GM18867 (cell line): Measurements from ENCODE around the gene GPC6.

Source experiments
- ATAC-seq: cut with Tn5 transposase; IDR thresholded peaks from one replicate; pipeline ENCODE4 v1.9.1; 2021; ENCODE audit warnings: mild to moderate bottlenecking, moderate library complexity; ENCODE audit not compliant: unreplicated experiment

Gene GPC6

DNA sequence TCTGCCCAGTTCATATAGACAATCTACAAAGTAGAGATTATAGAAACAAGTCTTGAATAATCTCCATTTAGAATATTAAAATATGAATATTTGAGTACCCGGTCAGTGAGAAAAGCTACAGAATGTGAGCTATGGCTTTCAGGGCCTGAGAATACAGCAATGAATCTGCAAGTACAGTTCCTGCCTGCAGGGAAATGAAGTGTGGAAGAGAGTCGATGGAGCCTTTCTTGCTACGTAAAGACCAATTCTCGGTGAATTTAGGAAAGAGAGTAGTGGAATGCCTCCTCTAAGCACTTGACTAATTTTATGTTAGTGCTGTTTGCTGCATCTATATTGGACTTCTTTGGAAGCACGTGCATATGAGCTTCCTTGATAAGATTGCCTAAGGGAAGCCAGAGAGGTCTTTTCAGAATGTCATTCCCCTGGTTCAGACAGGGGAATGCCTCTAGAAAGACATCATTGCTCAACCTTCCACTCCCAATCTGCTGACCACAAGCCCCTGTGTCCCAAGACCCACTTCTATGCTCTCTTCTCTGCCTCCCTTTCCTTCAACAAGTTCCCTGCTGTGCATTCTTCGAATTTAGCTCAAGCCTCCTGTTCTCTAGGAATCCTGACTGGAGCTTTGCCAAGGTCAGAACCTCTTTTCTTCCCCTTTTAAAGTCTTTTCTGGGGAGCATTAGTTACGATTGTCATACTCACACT, 41.9 kb downstream of the GPC6 start:
- ATAC-seq, result no peak

DNA sequence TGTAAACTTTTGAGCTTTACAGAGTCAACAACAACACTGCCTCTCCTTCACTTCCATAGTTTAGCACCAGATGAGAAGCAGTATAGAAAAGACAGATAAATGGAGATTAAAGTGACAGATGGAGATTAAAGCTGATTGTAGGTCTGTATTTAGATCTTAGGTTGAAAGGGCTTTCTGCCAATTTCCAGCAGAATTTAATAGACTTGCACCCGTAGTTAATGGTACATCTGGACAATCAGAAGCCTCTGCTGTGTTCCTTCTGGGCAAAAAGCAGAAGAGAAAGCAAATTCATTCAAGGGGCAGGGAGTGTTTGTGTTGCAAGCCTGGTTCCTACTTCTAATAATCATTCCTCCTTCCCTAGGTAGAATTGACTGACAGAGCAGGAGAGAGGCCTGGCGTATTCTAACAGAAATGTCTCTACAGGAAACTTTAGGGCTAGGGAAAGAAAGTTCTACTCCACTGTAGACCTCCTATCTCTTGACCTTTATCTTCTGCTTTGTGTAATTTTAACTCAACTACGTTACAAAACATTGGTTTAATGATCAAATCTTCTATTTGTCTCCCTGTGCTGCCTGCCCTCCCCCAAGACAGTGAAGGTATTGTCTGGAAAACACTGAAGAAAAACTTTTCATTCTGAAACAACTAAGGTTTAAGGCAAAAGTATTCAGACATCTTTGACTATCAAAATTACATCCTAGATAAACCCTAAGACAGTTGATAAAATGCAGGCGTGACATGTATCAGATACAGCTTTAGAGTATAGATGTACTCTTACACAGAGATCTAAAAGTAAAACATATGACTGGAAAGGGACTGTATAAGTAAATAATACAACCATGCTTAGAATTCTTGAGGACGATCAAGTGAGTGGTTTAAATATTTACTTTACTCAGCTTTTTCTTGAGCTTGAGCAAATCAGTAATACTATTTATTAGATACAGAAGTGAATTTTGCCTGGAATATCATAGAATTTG, 44.4 kb downstream of the GPC6 start:
- no peak for ATAC-seq

DNA sequence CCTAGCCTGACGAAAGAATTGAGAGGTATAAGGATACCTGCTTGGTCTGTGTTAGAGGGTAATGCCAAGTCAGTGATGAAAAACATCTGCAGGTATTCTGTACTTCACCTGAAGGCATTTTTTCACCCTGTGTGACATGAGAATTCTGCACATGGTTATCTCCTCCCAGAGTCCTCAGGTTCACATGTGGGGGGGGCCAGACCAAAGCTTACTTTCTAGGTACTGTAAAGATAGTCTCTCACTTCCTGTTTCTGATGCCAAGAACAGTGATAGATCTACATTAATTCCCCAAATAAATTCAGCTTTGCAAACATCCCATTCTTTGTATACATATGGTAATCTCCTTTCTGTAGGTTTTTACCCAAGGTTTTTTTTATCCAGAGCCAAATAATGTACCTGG, 53.4 kb downstream of the GPC6 start:
- no peak for ATAC-seq

DNA sequence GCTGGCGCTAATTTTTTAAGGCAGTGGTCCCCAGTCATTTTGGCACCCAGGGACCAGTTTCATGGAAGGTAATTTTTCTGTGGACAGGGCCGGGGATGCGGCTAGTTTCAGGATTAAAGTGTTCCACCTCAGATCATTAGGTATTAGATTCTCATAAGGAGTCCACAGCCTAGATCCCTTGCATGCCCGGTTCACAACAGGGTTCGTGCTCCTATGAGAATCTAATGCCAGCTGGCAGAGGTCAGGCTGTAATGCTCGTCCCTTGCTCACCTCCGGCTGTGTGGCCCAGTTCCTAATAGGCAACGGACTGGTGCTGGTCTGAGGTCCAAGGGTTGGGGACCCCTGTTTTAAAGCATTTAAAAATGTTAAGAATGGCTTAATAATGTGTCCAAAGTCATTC, 54.1 kb downstream of the GPC6 start:
- ATAC-seq, result no peak

DNA sequence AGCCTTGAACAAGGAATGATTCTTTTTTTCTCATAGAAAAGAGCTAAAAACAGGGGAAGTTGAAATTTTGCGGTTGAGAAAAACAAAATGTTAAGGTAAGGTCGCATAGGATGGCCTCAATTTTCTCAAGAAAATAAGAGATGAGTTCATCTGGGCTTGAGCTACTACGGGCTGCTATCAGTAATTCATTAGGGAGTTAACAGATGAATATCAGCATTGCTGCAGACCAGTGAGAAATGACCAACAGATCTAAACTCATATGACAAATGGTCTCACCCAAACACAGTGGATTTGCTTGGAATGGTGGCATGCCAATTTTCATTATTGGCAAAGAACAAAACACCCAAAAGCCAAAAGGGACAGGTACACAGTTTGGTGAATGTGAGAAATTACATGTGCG, 56.6 kb downstream of the GPC6 start:
- no peak for ATAC-seq

DNA sequence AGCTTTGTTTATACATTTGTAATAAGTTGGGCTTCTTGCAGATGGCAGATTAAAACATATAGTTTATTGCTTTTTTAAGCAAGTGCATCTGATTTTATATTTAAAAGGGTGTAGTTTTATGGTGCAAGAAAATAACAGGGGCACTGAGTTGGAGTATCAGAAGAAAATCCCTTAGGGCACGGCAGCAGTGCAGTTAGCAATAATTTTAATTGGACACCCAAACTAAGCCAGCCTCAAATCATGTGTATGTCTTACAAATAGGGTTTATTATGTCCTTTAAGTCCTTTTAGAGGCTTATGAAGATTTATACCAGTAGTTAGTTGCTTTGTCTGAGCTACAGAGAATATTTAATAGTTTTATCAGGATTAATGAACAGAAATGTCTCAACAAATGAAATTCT, 57.5 kb downstream of the GPC6 start:
- ATAC-seq, result no peak

DNA sequence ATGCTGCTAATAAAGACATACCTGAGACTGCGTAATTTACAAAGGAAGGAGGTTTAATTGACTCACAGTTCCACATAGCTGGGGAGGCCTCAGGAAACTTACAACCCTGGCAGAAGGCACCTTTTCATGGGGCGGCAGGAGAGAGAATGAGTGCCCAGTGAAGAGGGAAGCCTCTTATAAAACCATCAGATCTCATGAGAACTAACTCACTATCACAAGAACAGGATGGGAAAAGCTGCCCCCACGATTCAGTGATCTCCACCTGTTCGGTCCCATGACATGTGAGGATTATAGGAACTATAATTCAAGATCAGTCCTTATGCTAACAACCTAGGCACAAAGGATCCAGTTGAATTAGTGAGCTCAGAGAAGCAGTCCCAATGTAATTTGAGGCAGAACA, 59.4 kb downstream of the GPC6 start:
- no peak for ATAC-seq

DNA sequence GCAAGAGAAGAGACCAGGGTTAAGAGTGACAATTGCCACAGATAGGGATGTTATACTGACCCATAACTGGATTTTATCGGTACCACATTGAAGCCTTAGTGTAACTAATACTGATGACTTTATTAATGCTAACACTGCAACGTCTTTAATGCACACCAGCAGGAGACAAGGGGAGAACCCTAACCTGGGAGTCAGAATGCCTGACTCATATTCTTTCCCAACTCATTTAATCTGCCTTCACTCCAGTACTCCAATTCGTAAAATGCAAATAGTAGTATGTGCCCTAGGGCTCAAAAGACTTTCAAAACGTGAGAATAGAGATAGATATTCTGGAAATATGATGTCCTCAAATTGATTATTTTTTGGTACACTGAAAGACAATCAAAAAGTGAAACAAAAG, 62.4 kb downstream of the GPC6 start:
- no peak for ATAC-seq

DNA sequence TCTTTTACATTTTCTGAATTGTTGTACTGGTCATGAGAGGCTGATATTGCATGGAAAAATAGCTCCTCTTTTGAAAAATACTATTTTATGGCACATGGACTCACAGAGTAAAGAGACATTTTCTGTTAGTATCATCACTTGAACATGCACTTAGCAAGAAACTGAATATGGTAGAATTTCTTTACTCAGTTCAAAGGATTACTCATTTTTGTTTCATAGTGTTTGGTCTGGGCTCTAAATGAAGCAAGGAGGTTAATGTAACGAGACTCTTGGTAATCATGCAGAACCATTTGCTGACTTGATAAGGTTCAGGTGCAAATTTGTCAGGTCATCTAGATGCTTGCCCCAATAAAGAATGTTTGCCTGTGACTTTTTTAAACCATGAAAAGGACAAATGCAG, 63.2 kb downstream of the GPC6 start:
- ATAC-seq, result no peak

DNA sequence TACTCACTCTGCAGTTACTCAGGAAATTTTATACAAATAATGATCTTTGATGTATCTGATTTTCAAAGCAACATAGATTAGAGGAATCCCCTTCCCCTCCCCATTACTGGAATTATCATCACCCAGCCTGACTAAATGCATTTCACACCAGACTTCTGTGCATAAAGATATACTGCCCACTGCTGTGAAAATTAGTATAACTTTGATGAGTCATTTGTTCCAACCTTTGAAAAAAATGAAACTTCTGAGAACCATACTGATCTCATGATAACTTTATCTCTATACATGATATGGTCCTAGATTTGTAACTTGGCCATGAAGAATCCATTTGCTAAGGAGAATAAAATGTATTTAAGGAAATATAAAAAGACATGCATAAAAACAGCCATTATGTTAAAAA, 63.9 kb downstream of the GPC6 start:
- ATAC-seq, result no peak

DNA sequence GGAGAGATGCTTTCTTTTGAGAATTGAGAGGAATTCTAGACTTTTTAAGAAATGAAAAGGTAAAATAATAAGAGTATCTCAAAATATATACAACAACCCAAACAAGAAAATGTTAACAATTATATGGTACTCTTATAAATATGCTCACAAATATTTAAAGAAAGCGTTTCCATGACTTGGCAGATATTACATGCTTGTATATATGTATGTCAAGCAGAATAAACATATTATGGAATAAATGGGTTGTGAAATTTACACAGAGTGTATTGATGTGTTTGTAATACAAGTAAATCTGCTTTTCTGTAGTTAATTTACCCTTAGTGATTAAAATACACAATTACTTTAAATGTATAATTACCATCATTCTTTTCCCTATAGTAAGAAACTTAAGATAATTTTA, 65.8 kb downstream of the GPC6 start:
- no peak for ATAC-seq

DNA sequence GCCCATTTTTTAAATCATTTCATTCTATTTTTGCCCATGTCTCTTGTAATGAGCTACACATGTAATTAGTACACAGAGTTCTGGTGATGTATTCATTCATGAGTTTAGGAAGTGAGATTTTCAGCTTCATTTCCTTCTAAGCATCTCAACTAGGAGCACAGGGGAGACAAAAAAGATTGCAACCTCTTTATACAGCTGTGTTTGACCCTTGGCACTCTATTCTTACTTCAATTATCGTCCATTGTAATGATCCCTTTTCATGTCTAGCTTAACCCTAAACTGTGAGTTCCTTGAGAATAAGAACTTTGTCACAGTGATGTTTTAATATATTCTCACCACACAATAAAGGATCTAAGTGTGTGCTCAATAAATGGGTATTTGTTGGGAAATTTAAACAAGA, 67.1 kb downstream of the GPC6 start:
- no peak for ATAC-seq

DNA sequence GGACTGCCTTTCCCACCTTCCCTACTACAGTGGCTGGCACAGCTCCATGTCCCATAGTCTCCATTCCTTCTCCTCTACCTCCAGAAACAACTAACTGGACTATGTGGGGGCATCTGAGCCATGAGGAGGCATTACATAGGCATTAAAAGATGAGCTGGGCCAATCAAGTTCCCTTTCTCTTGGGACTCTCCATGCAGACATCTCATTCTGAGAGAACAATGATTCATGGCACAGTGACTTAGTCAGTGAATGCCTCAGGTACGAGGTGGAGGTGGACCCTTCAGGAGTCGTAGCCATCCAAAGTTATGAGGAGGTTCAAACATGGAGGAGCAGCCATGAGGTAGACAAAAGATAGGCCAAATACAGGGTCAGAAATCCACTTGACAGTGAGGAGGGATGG, 70.0 kb downstream of the GPC6 start:
- no peak for ATAC-seq

DNA sequence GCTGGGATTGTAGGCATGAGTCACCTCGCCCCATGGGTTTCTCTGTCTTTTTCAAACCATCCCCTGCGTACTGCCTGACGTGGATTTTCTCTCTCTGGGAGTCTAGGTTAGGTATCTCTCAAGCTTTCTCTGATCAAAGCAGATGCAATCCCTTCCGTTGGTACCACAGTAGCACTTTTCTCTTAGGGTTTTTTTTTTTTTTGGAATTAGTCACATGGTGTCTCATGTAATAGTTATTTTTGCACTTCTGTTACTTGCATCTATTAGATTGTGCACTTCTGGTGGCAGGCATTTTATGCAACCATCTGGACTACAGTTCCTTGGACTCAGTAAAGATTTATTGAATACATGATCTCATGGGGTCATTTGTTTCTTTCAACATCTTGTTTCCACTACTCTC, 72.1 kb downstream of the GPC6 start:
- ATAC-seq, result no peak

DNA sequence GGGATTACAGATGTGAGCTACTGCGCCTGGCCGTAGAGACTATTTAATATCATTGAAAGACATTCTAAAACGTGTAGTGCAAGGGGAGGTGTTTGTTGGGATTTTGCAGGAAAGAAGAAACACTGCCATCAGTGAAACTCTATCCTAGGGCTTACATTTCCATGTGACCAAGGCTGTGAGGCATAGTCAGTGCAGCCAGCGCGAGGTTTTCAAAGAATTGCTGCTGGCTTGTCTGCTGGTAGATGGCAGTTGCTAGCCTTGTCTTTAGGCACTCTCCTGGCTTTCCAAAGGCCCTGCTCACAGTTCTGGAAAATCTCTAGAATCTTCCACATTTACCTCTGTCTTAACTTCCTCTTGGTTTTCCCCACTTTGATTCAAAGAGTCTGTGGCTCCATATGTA, 77.5 kb downstream of the GPC6 start:
- no peak for ATAC-seq

DNA sequence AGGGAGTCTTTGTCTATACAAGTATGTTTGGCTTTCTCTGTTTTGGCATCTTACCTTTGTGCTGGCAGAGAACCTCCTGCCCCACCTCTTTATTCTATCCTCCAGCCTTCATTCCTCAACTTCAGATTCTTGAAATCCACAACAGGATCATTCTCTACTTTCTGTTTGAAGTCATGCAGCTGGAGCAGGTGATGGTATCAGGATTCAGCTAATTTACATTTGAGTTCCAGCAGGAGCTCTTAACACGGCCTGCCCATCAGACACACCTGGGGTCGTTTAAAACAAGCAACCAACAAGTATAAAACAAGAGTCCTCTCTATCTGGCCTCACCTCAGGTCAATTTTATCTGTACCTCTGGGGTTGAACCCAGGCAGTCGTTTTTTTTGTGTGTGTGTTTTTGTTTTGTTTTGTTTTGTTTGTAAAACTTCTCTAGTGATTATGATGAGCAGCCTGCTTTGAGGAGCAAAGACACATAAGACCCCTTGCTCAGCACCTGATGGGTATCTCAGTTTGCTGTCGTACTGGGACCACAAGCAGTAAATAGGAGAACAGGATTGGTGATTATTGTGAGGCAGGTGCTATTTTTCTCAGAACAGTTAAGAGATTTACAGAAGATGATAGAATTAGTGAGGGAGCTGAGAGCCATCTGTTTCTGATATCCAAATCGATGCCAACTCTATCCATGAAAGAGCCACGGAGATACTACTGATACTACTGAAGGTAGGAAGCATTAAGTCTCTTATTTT, 78.4 kb downstream of the GPC6 start:
- ATAC-seq, result no peak

DNA sequence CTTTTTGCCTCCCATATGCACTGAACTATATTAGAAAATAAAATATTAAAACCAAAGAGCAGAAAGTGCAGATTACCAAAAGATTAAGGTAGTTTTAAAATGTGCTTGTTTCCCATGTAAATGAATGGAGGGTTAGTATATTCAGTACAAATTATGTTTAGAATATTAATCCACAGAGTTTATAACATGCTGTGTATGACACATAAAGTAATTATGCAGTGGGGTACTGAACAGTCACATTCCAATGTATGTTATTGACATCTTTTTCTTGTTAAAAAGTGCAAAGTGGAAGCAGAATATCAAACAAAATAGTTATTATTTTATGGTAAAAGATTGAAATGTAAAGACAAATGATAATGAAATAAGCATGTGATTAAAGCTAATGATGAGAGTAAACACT, 79.3 kb downstream of the GPC6 start:
- no peak for ATAC-seq

DNA sequence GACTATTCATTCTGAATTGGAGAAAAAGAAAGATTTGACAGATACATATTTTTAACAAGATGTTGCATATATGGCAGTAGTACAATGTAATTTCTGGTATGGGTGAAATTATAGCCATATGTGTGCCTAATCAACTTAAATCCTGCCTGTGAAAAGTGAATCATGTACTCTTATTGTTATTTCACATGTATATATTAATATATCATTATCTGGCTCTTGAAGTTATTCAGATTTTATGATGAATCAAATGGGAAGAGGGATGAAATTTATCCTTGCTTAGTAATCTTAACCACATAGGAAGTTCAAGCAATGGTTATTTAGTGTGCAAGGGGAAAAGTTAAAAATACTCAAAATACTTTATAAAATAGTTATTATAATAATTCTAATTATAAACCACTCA, 80.5 kb downstream of the GPC6 start:
- ATAC-seq, result no peak

DNA sequence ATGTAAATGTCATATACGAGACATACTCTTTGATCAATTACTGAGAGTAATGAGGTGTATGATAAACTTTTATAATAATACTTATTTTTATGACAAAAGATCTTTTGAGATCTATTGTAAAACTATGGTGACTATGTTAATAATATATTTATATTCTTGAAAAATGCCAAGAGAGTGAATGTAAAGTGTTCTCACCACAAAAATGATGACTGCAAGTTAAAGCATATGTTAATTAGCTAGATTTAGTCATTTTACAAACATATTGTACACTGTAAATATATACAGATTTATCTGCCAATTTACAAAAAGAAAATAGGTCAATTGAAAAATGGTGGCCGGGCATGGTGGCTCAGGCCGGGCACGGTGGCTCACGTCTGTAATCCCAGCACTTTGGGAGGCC, 81.0 kb downstream of the GPC6 start:
- ATAC-seq, result no peak

DNA sequence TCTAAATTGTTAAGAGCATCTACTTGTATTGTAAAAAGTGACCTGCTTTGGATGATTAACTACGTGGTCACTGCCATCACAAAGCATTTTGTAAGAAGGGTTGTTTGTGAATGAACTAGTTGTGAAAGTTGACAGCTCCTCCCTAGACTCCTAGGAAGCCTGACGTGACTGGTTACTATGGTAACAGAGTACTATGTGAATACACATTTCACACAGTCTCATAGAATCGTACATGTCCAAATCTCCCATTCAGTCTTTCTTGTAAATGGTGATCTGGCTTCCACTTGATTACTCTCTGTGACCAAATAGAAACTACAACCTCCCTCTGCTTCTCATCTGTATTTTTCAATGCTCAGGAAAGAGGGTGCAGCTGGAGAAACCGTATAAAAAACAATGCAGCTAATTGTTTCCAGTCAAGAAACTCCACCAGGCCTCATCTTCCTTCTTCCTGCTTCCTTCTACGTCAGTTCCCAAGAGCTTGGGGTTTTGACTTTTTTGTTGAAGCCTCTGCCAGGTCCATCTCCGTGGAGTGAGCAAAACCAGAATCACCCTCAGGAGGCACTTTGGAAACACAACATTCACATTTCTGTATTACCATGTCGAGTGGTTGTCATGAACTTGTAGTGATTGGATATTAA, 83.4 kb downstream of the GPC6 start:
- no peak for ATAC-seq

DNA sequence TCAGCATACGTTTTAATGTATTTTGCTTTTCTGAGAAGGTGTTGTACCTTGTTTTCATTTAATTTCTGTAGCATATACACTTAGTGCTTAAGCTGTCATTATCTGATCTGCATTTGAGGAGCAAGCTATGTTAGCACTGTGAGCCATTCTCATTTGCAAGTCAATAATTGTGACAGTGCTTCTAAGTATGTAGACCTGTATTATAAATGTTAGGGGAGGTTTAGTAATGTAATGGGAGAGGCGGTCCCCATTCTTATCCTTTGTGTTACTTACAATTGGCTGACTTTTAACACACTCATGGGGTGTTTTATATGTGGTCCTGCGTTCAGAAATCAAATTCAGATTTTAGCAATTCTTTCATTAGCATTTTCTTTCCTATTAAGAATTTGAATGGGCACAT, 90.2 kb downstream of the GPC6 start:
- ATAC-seq, result no peak
